Activated gamma-delta T cell (primary cell): ENCODE data around the gene IGLL5.
"Not testable (repeated sequence)": the region's sequence is repeated elsewhere in the genome, so short reads cannot be mapped to it uniquely, and the experiment has no call there.

Experiments
- DNase-seq: peaks from one replicate; lab custom pipeline; 2025; lab: John Stamatoyannopoulos, UW

The IGLL5 gene

DNA sequence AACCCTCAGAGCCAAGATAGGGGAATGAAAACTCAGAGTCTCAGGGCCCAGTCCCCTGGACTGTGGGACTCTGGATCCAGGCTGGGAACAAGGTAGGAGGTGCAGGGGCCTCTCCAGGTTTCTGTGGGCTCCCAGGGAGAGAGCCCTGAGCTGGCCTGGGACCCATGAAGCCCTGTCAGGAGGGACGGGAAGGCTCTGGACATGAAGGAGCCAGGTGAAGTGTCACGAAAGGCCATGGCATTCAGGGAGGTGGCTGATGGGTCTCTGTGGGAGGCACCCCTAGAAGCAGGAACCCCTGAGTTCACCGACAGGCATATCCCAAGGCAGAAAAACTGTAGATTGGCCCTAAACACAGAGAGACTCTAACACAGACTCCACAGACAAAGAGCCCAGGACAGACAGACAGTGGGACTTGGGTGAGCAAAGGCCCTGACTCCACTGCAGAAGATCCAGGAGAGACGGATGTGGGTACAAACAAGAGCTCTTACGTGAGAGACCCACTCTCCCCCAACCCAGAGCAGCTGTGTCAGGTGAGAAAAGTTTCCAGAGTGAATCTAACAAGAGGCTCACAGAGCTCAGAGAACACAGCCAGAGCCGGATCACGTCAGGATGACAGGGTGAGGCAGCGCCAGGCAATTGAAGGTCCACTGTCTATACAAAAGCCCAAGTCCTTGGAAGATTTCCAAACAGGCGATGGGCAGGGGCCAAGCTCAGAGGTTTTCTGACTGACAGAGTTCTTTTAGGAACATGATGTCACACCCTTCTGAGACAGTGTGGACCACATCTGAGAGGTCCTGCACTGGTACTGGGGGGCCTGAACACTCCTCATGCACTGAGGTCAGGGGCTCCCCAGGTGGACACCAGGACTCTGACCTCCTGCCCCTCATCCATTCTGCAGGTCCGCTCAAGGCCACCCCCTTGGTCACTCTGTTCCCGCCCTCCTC lies 27.4 kb downstream of the IGLL5 start:
- no peak for DNase-seq

- DNase-seq = no peak
These were observed 28.0 kb downstream of the IGLL5 start for GRCh38 chr22:22915670-22916035.

DNA sequence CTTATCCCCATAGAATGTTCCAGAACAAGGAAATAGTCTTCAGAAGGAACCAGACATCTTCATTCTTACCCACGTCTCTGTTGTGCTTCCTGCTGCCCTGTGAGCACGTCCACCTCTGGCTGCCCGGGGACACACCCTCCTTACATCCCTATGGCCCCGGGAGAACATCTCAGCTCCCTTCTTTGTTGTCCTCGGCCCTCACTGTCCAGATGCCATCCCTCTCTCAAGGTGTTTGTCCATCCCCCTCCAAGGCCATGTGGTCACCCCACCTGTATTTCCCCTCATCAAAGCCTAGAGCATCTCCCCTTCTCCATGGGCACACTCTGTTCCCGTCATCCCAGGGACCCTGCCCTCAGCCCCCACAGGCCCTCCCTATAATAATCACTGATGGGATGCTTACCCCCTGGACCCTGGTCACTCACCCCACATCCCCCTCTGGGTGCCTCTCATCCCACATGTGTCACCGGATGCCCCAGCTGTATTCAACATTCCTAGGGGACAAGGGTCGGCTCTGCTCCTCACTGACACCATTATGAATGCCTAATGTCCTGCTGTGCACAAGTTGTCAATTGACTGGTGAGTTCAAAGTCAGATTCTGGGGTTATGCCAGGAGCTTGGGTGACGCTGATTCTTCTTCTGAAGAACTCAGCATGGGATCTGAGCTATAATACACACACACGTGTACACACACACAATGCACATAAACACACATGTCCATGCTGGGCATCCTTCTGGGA lies 28.8 kb downstream of the IGLL5 start:
- no peak for DNase-seq

DNA sequence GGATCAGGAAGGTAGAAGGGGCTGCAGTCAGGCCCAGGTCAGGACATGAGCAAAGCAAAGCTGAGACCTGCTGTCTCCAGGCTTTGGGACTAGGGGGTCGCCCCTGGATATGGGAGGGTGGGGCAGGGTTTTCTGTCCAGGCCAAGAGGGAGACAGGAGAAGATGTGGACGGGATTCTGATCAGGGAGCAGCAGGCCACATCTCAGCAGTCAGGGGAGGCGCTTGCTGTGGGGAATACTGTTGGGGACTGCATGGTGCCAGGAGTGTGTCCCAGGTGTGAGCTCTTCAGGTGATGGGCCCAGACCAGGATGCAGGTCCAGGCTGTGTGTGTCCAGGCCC lies 29.3 kb downstream of the IGLL5 start:
- no peak for DNase-seq

- no peak for DNase-seq
These were observed 29.8 kb downstream of the IGLL5 start for GRCh38 chr22:22917377-22917776.

DNA sequence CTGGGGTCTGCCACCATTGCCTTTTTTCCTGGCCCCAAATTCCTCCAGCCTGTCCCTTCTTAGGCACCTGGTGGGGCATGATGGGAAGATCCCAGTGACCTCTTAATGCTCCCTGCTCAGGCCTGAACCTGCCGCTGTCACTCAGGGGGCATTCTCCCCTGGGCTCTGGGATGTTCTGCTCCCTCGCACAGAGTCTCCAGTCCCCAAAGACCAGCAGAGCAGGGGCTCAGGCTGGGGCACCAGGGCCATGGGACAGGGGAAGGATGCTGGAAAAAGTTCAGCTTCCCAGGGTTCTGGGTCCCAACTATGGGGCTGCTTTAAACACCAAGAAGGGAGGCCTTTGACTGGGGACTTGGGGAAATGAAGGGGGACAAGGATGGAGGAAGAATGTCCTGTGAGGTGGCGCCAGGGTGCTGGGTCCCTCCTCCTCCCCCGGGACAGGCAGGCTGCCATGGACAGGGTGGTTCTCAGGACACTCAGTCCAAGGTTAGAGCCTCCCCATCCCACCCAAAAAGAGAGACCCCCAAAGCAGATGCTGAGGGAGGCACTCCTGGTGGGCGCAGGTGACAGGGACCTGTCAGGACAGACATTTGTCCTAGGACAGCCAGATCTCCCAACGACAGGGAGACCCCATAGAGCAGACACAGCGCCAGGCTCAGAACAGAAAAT lies 30.8 kb downstream of the IGLL5 start:
- DNase-seq = no peak

GRCh38 chr22:22919041-22919440 lies 31.4 kb downstream of the IGLL5 start:
- no peak for DNase-seq

GRCh38 chr22:22920104-22920654 lies 32.6 kb downstream of the IGLL5 start:
- no peak for DNase-seq

DNA sequence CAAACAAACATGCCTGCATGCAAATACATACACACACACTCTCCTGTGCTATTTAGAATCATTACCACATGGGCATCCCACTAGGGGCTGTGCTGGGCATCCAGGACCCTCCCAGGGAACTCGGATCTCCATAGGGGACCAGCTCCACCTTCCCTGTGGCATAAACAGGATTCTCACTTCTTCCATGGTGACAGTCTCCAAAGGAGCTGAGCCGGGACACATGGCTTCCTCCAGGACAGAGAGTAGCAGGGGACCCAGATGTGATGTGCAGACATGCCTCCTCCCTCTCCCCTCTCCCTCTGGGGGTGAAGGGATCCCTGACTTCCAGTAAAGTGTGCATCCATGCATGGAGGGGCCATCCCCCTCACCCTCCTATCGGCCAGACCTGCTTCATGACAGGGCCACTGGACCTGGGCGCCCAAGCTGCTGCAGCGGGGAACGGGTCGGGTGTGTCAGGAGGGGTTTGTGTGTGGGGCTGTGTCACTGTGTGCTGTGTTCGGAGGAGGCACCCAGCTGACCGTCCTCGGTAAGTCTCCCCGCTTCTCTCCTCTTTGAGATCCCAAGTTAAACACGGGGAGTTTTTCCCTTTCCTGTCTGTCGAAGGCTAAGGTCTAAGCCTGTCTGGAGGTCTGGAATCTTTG lies 33.4 kb downstream of the IGLL5 start:
- DNase-seq = no peak

GRCh38 chr22:22921575-22921974 lies 34.0 kb downstream of the IGLL5 start:
- DNase-seq = no peak

- DNase-seq = not testable (repeated sequence)
These were observed 34.7 kb downstream of the IGLL5 start for GRCh38 chr22:22922092-22922953.

GRCh38 chr22:22922954-22923319 lies 35.3 kb downstream of the IGLL5 start:
- no peak for DNase-seq

GRCh38 chr22:22923379-22923778 lies 35.8 kb downstream of the IGLL5 start:
- DNase-seq = no peak

DNA sequence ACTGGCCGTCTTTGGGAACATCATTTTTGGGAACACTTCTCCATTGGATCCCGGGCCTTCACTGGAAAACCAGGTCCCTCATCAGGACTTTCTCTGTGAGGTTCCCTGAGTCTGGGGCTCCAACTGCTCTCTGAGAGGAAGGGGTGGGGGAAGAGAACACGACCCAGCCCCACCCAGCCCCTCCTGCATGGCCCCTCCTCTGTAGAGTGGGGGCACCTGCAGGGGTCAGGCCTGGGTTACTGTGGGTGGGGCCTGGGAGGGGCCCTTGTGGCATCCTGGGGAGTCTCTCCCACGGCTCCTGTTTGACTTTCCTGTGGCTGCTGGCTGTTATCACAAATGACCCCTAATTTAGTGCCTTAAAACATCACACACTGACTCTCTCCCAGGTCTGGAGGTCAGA lies 36.3 kb downstream of the IGLL5 start:
- no peak for DNase-seq

- DNase-seq = no peak
These were observed 36.9 kb downstream of the IGLL5 start for GRCh38 chr22:22924369-22925145.

DNA sequence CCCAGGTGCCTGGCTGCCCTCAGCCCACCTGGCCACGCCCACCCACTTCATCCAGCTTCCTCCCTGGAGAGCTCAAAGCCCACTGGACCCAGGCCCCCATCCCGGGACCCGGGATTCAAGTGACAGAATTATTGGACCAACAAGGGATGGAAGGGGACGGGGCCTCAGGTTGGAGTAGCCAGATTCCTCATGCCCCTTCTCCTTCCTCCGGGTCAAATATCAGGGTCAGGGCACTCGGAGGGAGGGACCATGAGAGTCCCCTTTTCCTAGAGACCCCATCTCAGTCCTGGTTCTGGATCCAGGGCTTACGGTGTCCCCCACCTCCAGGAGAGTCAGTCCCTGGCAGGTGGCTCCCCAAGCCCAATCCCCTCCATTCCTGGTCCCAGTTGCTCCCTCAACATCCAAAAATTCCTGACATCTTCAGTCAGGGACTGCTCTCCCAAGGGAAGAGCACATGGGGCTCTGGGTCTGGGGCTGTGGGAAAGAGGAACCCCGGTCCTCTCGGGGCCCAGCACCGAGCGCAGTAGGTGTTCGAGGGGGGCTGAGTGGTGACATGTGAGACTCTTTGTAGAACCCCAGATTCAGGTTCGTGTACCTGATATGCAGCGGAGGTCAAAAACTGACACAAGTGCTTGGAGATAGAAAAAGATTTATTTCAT lies 37.7 kb downstream of the IGLL5 start:
- no peak for DNase-seq

DNA sequence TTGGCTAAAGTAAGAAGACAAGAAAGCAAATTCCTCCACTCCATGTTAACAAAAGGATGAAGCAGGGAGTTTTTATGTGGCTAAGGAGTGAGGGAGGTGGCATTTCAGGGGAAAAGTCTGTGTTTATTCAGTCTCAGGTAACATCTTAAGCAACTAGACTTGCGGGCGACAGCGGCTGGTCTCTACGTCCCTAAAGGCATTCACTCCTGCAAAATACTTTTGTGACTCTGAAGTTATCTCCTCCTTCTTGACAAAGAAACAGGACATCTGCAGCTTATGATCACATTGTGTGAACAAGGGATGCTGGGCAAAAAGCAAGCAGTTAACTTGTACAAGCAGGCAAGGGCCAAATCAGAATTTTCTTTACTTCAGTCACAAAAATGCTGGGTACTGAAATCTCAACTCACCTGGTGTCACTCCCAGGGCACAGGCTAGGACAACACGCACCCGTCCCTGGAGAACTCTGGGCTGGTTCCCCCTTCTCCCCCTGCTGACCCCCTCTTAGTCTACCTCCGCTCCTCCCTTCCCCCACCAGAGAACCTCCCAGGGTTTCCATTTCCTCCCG lies 38.3 kb downstream of the IGLL5 start:
- no peak for DNase-seq

DNA sequence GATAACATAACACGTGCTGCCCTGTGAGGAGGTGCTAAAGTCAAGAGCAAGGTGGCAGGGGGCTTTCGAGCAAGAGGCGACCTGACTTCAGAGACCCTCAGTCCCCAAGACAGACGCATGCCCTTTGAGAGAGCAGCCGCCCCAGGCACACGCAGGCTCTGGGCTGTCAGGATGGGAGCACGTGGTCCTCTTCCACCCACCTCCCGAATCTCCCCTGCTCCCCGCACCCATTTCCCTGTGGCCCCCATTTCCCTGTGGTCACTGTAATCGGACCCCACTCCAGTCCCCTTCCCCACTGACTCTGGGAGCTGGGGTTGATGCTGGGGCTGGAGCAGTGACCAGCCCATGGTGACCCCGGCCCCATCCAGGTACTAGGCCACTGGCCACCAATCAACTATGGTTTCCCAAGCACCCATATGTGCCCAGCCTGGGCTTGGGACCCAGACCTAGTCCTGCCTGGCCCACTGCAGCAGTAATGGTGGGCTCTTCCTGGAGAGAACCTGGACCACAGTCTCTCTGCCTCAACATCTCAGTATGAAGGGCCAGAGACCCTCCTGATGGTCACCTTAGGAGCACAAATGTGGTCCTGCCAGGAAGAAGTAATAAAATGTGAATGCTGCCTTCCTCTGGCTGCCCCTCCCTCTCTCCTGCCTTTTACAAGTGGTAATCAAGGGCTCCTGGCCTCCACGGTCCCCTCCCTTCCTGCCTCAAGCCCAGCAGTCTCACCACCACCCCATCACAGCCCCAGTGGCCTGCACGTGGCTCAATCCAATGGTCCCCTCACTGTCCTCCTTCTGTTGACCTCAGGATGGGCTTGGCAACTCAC lies 39.0 kb downstream of the IGLL5 start:
- DNase-seq = no peak
